ENCODE data around the gene FGD3.

FGD3 gene

GRCh38 chr9:93020151-93020550 lies 72.8 kb downstream of the FGD3 start:
- no peak for TF ChIP-seq CTCF (IDR thresholded peaks at IDR 0.05; ENCODE audit: insufficient read depth, missing control alignments)
- FAIRE-seq (no peak), DNase-seq (ENCODE audit: insufficient read length, low spot score) (no peak)

- no peak for FAIRE-seq
- TF ChIP-seq CTCF (IDR thresholded peaks at IDR 0.05; ENCODE audit: insufficient read depth, missing control alignments) = no peak
Observed at GRCh38 chr9:93020771-93021670, 73.7 kb downstream of the FGD3 start.

GRCh38 chr9:93022066-93022465 lies 74.7 kb downstream of the FGD3 start:
- no peak for FAIRE-seq
- no peak for DNase-seq (ENCODE audit: insufficient read length, low spot score)
- TF ChIP-seq CTCF (IDR thresholded peaks at IDR 0.05; ENCODE audit: insufficient read depth, missing control alignments) = no peak

More at GRCh38 chr9:93020771-93021670, 73.7 kb downstream of the FGD3 start:
- DNase-seq (ENCODE audit: insufficient read length, low spot score) = no peak

- DNase-seq (ENCODE audit: insufficient read length, low spot score) = no peak
- TF ChIP-seq CTCF (IDR thresholded peaks at IDR 0.05; ENCODE audit: insufficient read depth, missing control alignments) = no peak
- no peak for FAIRE-seq
Observed at GRCh38 chr9:93022721-93023520, 75.6 kb downstream of the FGD3 start.

GRCh38 chr9:93023521-93023815 lies 76.1 kb downstream of the FGD3 start:
- DNase-seq (ENCODE audit: insufficient read length, low spot score) = no peak
- no peak for TF ChIP-seq CTCF (IDR thresholded peaks at IDR 0.05; ENCODE audit: insufficient read depth, missing control alignments)
- no peak for FAIRE-seq

- no peak for FAIRE-seq
- no peak for DNase-seq (ENCODE audit: insufficient read length, low spot score)
- no peak for TF ChIP-seq CTCF (IDR thresholded peaks at IDR 0.05; ENCODE audit: insufficient read depth, missing control alignments)
Observed at GRCh38 chr9:93024646-93024910, 77.3 kb downstream of the FGD3 start.

All from D721Med (cell line).